ENCODE measurements around the gene MYO1D. TPM values are rescaled to one million over a fixed set of nuclear protein-coding genes. Genes with fewer than 3 reads are reported as not detected.

The MYO1D gene
- total and polyA plus RNA-seq, 4 donors, result 22.0 to 75.8 (median 61.4) TPM

GRCh38 chr17:32575852-32576251 is 301.1 kb downstream of the MYO1D start:
- ATAC-seq (ENCODE audit: insufficient read depth, low FRiP score), result no peak
- DNase-seq, result no peak

GRCh38 chr17:32570081-32570396 is 306.9 kb downstream of the MYO1D start:
- Histone ChIP-seq H3K4me1 (ENCODE audit: control insufficient read depth in 5 of 5, insufficient read depth in 5 of 5, low read length in 5 of 5) (no peaks in the 10 kb centered on the region), H3K9ac (ENCODE audit: insufficient read depth in 1 of 2, low read length in 2 of 2) (no peak overlapping the region), H3K27ac (ENCODE audit: low read depth in 1 of 2, low read length in 1 of 2) (no peak overlapping the region), H3K9me3 (ENCODE audit: control insufficient read depth in 4 of 4, insufficient read depth in 3 of 4, low read length in 3 of 4) (no peaks in the 10 kb centered on the region), H3K4me3 (no peak overlapping the region), H3K36me3 (ENCODE audit: control insufficient read depth in 4 of 4, insufficient read depth in 4 of 4, low read length in 4 of 4) (no peaks in the 10 kb centered on the region), H3K27me3 (ENCODE audit: control insufficient read depth in 3 of 3, insufficient read depth in 3 of 3, low read length in 2 of 3) (no peaks in the 10 kb centered on the region)
- DNase-seq (no peak), ATAC-seq (ENCODE audit: insufficient read depth, low FRiP score) (no peak)
- WGBS, 2 donors, result 81 to 86% methylated on average over 2 of the region's 2 CpGs
- TF ChIP-seq CTCF (IDR thresholded peaks at IDR 0.05; ENCODE audit: control extremely low read depth, extremely low read depth), result no peak

More at GRCh38 chr17:32575852-32576251, 301.1 kb downstream of the MYO1D start:
- H3K9me3 ChIP-seq (ENCODE audit: control insufficient read depth in 4 of 4, insufficient read depth in 3 of 4, low read length in 3 of 4), result peaks cover 0 to under 1% (median 0%) of the 10 kb centered on the region in 4 donors
- no peaks in the 10 kb centered on the region for H3K36me3 ChIP-seq (ENCODE audit: control insufficient read depth in 4 of 4, insufficient read depth in 4 of 4, low read length in 4 of 4)
- no peak overlapping the region for H3K27ac ChIP-seq (ENCODE audit: low read depth in 1 of 2, low read length in 1 of 2)
- H3K9ac ChIP-seq (ENCODE audit: insufficient read depth in 1 of 2, low read length in 2 of 2), result no peak overlapping the region
- no peak for TF ChIP-seq CTCF (IDR thresholded peaks at IDR 0.05; ENCODE audit: control extremely low read depth, extremely low read depth)
- H3K27me3 ChIP-seq (ENCODE audit: control insufficient read depth in 3 of 3, insufficient read depth in 3 of 3, low read length in 2 of 3), result no peaks in the 10 kb centered on the region
- H3K4me3 ChIP-seq, result no peak overlapping the region
- H3K4me1 ChIP-seq (ENCODE audit: control insufficient read depth in 5 of 5, insufficient read depth in 5 of 5, low read length in 5 of 5), result no peaks in the 10 kb centered on the region

GRCh38 chr17:32569171-32570080 is 307.5 kb downstream of the MYO1D start:
- no peak for TF ChIP-seq CTCF (IDR thresholded peaks at IDR 0.05; ENCODE audit: control extremely low read depth, extremely low read depth)
- 87% methylated on average over 7 of the region's 7 CpGs for WGBS, 2 donors
- no peaks in the 10 kb centered on the region for H3K4me1 ChIP-seq (ENCODE audit: control insufficient read depth in 5 of 5, insufficient read depth in 5 of 5, low read length in 5 of 5)
- ATAC-seq (ENCODE audit: insufficient read depth, low FRiP score) (no peak), DNase-seq (no peak)
- H3K27me3 ChIP-seq (ENCODE audit: control insufficient read depth in 3 of 3, insufficient read depth in 3 of 3, low read length in 2 of 3), result no peaks in the 10 kb centered on the region
- no peak overlapping the region for H3K9ac ChIP-seq (ENCODE audit: insufficient read depth in 1 of 2, low read length in 2 of 2)
- H3K36me3 ChIP-seq (ENCODE audit: control insufficient read depth in 4 of 4, insufficient read depth in 4 of 4, low read length in 4 of 4), result no peaks in the 10 kb centered on the region
- no peaks in the 10 kb centered on the region for H3K9me3 ChIP-seq (ENCODE audit: control insufficient read depth in 4 of 4, insufficient read depth in 3 of 4, low read length in 3 of 4)
- no peak overlapping the region for H3K27ac ChIP-seq (ENCODE audit: low read depth in 1 of 2, low read length in 1 of 2)
- no peak overlapping the region for H3K4me3 ChIP-seq
